BE2C (cell line): ENCODE results near the gene TNNI3K.

Experiments used
- DNase-seq: peaks from one replicate; pipeline ENCODE4 v3.0.0-alpha.2; 2020
- H3K27me3 ChIP-seq: fragments of 250-450 bp; sonication (Bioruptor Pico); 2 replicates; pipeline ENCODE4 v1.5.1; 2020; ENCODE audit warnings: mild to moderate bottlenecking
- H3K36me3 ChIP-seq: fragments of 250-450 bp; sonication (Bioruptor Pico); 2 replicates; pipeline ENCODE4 v1.5.1; 2020; ENCODE audit warnings: mild to moderate bottlenecking
- H3K4me1 ChIP-seq: fragments of 250-450 bp; sonication (Bioruptor Pico); 2 replicates; pipeline ENCODE4 v1.5.1; 2020
- H3K4me3 ChIP-seq: 2 replicates; pipeline ENCODE4 v1.5.1; 2011; ENCODE audit warnings: low read depth, low read length
- H3K9me3 ChIP-seq: fragments of 250-450 bp; sonication (Bioruptor Pico); 2 replicates; pipeline ENCODE4 v1.5.1; 2020
- TF ChIP-seq, protein P1 (sequence below): IDR thresholded peaks from 2 replicates; pipeline ENCODE4 v1.5.1; 2012; ENCODE audit warnings: mild to moderate bottlenecking, low read depth, low read length

TNNI3K gene

DNA sequence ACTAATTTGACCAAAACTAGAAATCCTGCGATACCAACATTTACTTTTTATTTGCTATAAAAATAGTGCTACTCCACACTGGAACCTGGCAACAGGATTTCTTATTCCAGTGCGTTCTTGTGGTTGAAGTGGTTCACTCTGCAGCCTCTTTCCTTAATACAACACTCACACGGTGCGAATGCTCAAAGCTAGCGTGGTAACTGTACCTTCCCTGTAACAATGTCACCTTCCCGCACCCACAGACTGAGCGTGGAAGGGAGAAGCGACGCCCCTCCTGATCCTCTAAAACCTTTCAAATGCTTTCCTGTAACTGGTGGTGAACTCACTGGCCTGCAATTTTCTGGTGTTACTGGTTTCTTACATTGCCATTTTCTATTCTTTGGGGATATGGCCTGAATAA, 145.1 kb downstream of the TNNI3K start:
- no peak for DNase-seq
- no peaks in the 10 kb centered on the region for H3K27me3 ChIP-seq
- no peaks in the 10 kb centered on the region; the same call in none of the 2 replicates for H3K4me1 ChIP-seq
- no peak overlapping the region for H3K4me3 ChIP-seq
- H3K9me3 ChIP-seq: no peaks in the 10 kb centered on the region
- TF ChIP-seq, protein P1, sequence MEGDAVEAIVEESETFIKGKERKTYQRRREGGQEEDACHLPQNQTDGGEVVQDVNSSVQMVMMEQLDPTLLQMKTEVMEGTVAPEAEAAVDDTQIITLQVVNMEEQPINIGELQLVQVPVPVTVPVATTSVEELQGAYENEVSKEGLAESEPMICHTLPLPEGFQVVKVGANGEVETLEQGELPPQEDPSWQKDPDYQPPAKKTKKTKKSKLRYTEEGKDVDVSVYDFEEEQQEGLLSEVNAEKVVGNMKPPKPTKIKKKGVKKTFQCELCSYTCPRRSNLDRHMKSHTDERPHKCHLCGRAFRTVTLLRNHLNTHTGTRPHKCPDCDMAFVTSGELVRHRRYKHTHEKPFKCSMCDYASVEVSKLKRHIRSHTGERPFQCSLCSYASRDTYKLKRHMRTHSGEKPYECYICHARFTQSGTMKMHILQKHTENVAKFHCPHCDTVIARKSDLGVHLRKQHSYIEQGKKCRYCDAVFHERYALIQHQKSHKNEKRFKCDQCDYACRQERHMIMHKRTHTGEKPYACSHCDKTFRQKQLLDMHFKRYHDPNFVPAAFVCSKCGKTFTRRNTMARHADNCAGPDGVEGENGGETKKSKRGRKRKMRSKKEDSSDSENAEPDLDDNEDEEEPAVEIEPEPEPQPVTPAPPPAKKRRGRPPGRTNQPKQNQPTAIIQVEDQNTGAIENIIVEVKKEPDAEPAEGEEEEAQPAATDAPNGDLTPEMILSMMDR: no peak
- H3K36me3 ChIP-seq: no peaks in the 10 kb centered on the region

GRCh38 chr1:74388855-74389254, 153.7 kb downstream of the TNNI3K start:
- Histone ChIP-seq H3K36me3 (no peaks in the 10 kb centered on the region), H3K9me3 (no peaks in the 10 kb centered on the region), H3K27me3 (no peaks in the 10 kb centered on the region), H3K4me1 (no peaks in the 10 kb centered on the region), H3K4me3 (no peak overlapping the region)
- DNase-seq: no peak
- TF ChIP-seq, protein P1: no peak

GRCh38 chr1:74392186-74392585, 157.0 kb downstream of the TNNI3K start:
- Histone ChIP-seq H3K4me1 (no peaks in the 10 kb centered on the region), H3K36me3 (no peaks in the 10 kb centered on the region), H3K27me3 (no peaks in the 10 kb centered on the region), H3K9me3 (no peaks in the 10 kb centered on the region), H3K4me3 (no peak overlapping the region)
- TF ChIP-seq, protein P1: no peak
- no peak for DNase-seq

DNA sequence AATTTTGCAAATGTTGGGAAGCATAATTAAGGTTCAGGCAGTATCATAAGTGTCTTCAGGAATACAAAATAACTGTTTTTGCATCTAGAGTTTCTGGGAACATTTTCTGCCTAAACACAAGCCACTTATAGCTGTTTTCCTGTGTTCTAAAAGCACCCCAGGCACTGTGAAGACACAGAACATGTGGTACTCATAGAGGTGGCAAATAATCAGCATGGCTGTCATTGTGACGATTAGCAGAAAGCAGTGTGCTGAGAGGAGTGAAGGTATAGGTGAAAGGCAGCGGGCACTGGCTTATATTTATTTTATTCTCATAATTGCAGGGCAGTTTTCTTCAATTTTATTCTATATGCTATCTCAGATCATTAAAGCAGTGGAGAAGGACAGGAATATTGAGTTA, 157.7 kb downstream of the TNNI3K start:
- no peaks in the 10 kb centered on the region for H3K9me3 ChIP-seq
- TF ChIP-seq, protein P1: no peak
- peak; percentile 15 for DNase-seq
- no peaks in the 10 kb centered on the region for H3K36me3 ChIP-seq
- H3K4me1 ChIP-seq: no peaks in the 10 kb centered on the region
- H3K4me3 ChIP-seq: no peak overlapping the region
- no peaks in the 10 kb centered on the region for H3K27me3 ChIP-seq

DNA sequence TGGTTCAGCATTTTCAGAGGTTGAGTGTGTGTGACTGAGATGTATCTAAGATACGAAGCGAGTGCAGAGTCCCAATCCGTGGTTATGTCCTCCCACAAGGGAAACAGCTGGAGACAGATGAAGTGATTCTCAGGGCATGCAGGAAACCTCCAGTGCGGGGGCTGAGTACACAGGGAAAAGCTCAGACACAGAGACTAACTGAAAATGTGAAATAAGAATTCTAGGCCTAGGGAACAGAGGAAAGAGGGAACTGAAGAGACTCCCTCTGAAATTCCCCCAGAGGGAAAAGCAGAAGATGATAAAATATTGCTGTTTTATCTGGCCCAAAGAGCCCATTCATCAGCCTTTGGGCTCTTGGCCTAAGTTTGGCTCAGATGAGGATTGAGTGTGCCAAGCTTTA, 160.4 kb downstream of the TNNI3K start:
- Histone ChIP-seq H3K4me1 (no peaks in the 10 kb centered on the region), H3K9me3 (no peaks in the 10 kb centered on the region), H3K27me3 (no peaks in the 10 kb centered on the region), H3K36me3 (no peaks in the 10 kb centered on the region), H3K4me3 (no peak overlapping the region)
- no peak for DNase-seq
- TF ChIP-seq, protein P1: no peak

- Histone ChIP-seq H3K4me3 (no peak overlapping the region), H3K4me1 (no peaks in the 10 kb centered on the region), H3K9me3 (no peaks in the 10 kb centered on the region), H3K36me3 (no peaks in the 10 kb centered on the region), H3K27me3 (no peaks in the 10 kb centered on the region)
- DNase-seq: no peak
- TF ChIP-seq, protein P1: no peak
Observed at GRCh38 chr1:74396462-74396861, 161.3 kb downstream of the TNNI3K start.
